ENCODE measurements around the gene HMGB1.

HMGB1 gene

GRCh38 chr13:30504081-30504480 is 38.3 kb upstream of the HMGB1 start:
- TF ChIP-seq TAF1 (IDR thresholded peaks at IDR 0.05; ENCODE audit: borderline replicate concordance, insufficient read depth, low read length) (no peak), REST (IDR thresholded peaks at IDR 0.05; ENCODE audit: insufficient read depth in 1 of 2, low read depth in 2 of 2, low read length in 2 of 2) (no peak), POLR2AphosphoS5 (IDR thresholded peaks at IDR 0.05; ENCODE audit: low read depth, low read length) (no peak), SIN3A (IDR thresholded peaks at IDR 0.05; ENCODE audit: borderline replicate concordance, insufficient read depth, low read length) (no peak), FOXP2 (optimal IDR thresholded peaks at IDR 0.05; ENCODE audit: borderline replicate concordance, extremely low read depth, extremely low read length, insufficient read depth) (no peak)

- TF ChIP-seq REST (IDR thresholded peaks at IDR 0.05; ENCODE audit: insufficient read depth in 1 of 2, low read depth in 2 of 2, low read length in 2 of 2) (no peak), FOXP2 (optimal IDR thresholded peaks at IDR 0.05; ENCODE audit: borderline replicate concordance, extremely low read depth, extremely low read length, insufficient read depth) (no peak), POLR2AphosphoS5 (IDR thresholded peaks at IDR 0.05; ENCODE audit: low read depth, low read length) (no peak), TAF1 (IDR thresholded peaks at IDR 0.05; ENCODE audit: borderline replicate concordance, insufficient read depth, low read length) (no peak), SIN3A (IDR thresholded peaks at IDR 0.05; ENCODE audit: borderline replicate concordance, insufficient read depth, low read length) (no peak)
Measured at GRCh38 chr13:30502237-30502636, 36.5 kb upstream of the HMGB1 start.

GRCh38 chr13:30499338-30499737 is 33.6 kb upstream of the HMGB1 start:
- TF ChIP-seq POLR2AphosphoS5 (IDR thresholded peaks at IDR 0.05; ENCODE audit: low read depth, low read length): no peak
- no peak for TF ChIP-seq SIN3A (IDR thresholded peaks at IDR 0.05; ENCODE audit: borderline replicate concordance, insufficient read depth, low read length)
- no peak for TF ChIP-seq TAF1 (IDR thresholded peaks at IDR 0.05; ENCODE audit: borderline replicate concordance, insufficient read depth, low read length)
- TF ChIP-seq FOXP2 (optimal IDR thresholded peaks at IDR 0.05; ENCODE audit: borderline replicate concordance, extremely low read depth, extremely low read length, insufficient read depth): no peak
- no peak for TF ChIP-seq REST (IDR thresholded peaks at IDR 0.05; ENCODE audit: insufficient read depth in 1 of 2, low read depth in 2 of 2, low read length in 2 of 2)

GRCh38 chr13:30496147-30496546 is 30.4 kb upstream of the HMGB1 start:
- TF ChIP-seq REST (IDR thresholded peaks at IDR 0.05; ENCODE audit: insufficient read depth in 1 of 2, low read depth in 2 of 2, low read length in 2 of 2): no peak
- no peak for TF ChIP-seq POLR2AphosphoS5 (IDR thresholded peaks at IDR 0.05; ENCODE audit: low read depth, low read length)
- TF ChIP-seq TAF1 (IDR thresholded peaks at IDR 0.05; ENCODE audit: borderline replicate concordance, insufficient read depth, low read length): no peak
- no peak for TF ChIP-seq SIN3A (IDR thresholded peaks at IDR 0.05; ENCODE audit: borderline replicate concordance, insufficient read depth, low read length)
- TF ChIP-seq FOXP2 (optimal IDR thresholded peaks at IDR 0.05; ENCODE audit: borderline replicate concordance, extremely low read depth, extremely low read length, insufficient read depth): no peak

GRCh38 chr13:30495746-30496145 is 30.0 kb upstream of the HMGB1 start:
- TF ChIP-seq POLR2AphosphoS5 (IDR thresholded peaks at IDR 0.05; ENCODE audit: low read depth, low read length): no peak
- no peak for TF ChIP-seq REST (IDR thresholded peaks at IDR 0.05; ENCODE audit: insufficient read depth in 1 of 2, low read depth in 2 of 2, low read length in 2 of 2)
- no peak for TF ChIP-seq TAF1 (IDR thresholded peaks at IDR 0.05; ENCODE audit: borderline replicate concordance, insufficient read depth, low read length)
- TF ChIP-seq FOXP2 (optimal IDR thresholded peaks at IDR 0.05; ENCODE audit: borderline replicate concordance, extremely low read depth, extremely low read length, insufficient read depth): no peak
- no peak for TF ChIP-seq SIN3A (IDR thresholded peaks at IDR 0.05; ENCODE audit: borderline replicate concordance, insufficient read depth, low read length)

Measured in PFSK-1 (cell line).